GM21737 (cell line): ENCODE results near the gene ZNF677.
"Not testable (repeated sequence)": the region's sequence is repeated elsewhere in the genome, so short reads cannot be mapped to it uniquely, and the experiment has no call there.

Experiments used
- ATAC-seq: cut with Tn5 transposase; IDR thresholded peaks from one replicate; pipeline ENCODE4 v1.9.1; 2021; ENCODE audit warnings: mild to moderate bottlenecking, moderate library complexity; ENCODE audit not compliant: unreplicated experiment

Gene ZNF677

GRCh38 chr19:53254411-53255341 lies at the start of gene ZNF677:
Gene ZNF677, minus strand, starts transcription at chr19:53254873. Its CDS starts 3,323 bp downstream, at chr19:53251550.
- ATAC-seq, result no peak

GRCh38 chr19:53301341-53301740 lies 46.7 kb upstream of the ZNF677 start:
- not testable (repeated sequence) for ATAC-seq

GRCh38 chr19:53294786-53295441 lies 40.2 kb upstream of the ZNF677 start:
- no peak for ATAC-seq

GRCh38 chr19:53290758-53291549 lies 36.3 kb upstream of the ZNF677 start:
- ATAC-seq, result no peak

- no peak for ATAC-seq
Observed at GRCh38 chr19:53285087-53285486, 30.4 kb upstream of the ZNF677 start.

- ATAC-seq, result not testable (repeated sequence)
Observed at GRCh38 chr19:53281947-53282346, 27.3 kb upstream of the ZNF677 start.

- ATAC-seq, result no peak
Observed at GRCh38 chr19:53275480-53275879, 20.8 kb upstream of the ZNF677 start.

- no peak for ATAC-seq
Observed at GRCh38 chr19:53272044-53272443, 17.4 kb upstream of the ZNF677 start.

- ATAC-seq, result not testable (repeated sequence)
Observed at GRCh38 chr19:53269861-53270260, 15.2 kb upstream of the ZNF677 start.

- not testable (repeated sequence) for ATAC-seq
Observed at GRCh38 chr19:53267623-53268022, 12.9 kb upstream of the ZNF677 start, which contains the start of gene VN1R4. Gene VN1R4, minus strand, starts transcription at chr19:53267723. Its CDS starts 58 bp downstream, at chr19:53267665.

- not testable (repeated sequence) for ATAC-seq
Observed at GRCh38 chr19:53257715-53258342, 3.2 kb upstream of the ZNF677 start, which contains the start of gene VN1R2. Gene VN1R2, plus strand, starts transcription at chr19:53258292. Its CDS starts 84 bp downstream, at chr19:53258376.

GRCh38 chr19:53246498-53246897 lies 8.2 kb downstream of the ZNF677 start:
- ATAC-seq, result no peak

- ATAC-seq, result no peak
Observed at GRCh38 chr19:53237114-53237777, 17.4 kb downstream of the ZNF677 start.

- ATAC-seq, result no peak
Observed at GRCh38 chr19:53224606-53225005, 30.1 kb downstream of the ZNF677 start.

GRCh38 chr19:53222716-53223115 lies 32.0 kb downstream of the ZNF677 start:
- ATAC-seq, result not testable (repeated sequence)

GRCh38 chr19:53212703-53213320 lies 41.9 kb downstream of the ZNF677 start:
- no peak for ATAC-seq

- ATAC-seq, result not testable (repeated sequence)
Observed at GRCh38 chr19:53211554-53211953, 43.1 kb downstream of the ZNF677 start.

GRCh38 chr19:53196777-53197396 lies 57.8 kb downstream of the ZNF677 start:
- ATAC-seq, result peak; percentile 55
